Activated T-cell treated with anti-CD3 and anti-CD28 coated beads, Interleukin-2, amount 50 U/mL, for 1 hour (primary cell): ENCODE results near the gene TLR3.

Experiments used
- DNase-seq: peaks from one replicate; pipeline ENCODE4 v3.0.0-alpha.2; 2020

Gene TLR3

DNA sequence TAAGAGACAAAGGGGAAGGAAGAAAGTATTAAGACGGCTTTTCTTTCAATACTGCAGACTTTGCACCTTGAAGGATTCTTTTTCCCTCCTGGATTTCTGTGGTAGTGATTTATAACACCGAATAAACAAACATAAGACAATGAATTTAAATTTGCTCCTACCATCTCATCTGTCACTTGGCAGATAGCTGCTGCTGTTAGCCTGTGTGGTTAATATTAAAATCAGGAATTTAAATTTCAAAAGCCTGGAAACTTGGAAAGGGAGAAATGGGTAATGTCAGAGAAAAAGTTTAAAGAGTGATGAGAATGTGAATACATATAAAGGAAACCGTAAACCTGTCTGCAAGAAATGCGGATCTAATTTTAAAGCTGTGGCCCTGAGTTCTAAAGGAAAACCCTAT is 39.0 kb downstream of the TLR3 start:
- no peak for DNase-seq

DNA sequence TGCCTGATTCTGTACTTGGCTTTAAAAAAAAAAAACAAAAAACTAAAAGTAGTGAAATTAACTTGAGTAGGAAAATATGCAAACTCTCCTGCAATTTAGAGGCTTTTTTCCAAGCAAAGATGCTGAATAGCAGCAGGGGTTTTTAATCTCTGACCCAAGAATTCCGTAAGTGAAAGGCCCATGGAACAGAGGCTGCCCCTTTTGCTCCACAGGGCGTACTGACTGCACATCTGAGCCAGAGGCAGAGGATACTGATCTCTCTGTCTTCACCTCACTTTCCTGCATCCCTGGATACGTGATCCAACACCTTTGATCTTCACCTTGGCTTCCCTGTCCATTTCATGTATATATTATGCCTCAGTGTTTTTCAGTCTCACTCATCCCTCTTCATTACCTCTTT is 39.4 kb downstream of the TLR3 start:
- DNase-seq = no peak

DNA sequence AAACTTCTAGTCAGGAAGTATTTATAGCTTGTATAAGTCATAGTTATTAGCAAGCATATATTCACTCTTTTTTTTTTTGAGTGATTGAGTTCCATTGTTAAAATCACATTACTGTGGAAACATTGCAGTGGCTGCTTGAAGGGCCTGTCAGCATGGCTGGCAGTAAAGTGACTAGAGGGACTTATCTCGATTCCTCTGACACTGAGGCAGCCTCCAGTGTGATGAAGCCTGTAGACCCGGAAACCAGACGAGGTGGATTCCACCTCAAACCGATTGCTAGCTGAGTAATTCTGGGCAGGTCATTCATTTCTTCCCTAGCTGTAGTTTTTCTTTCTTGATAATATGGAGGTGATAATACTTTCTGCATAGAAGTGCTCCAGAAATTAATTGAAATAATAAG is 40.3 kb downstream of the TLR3 start:
- no peak for DNase-seq

DNA sequence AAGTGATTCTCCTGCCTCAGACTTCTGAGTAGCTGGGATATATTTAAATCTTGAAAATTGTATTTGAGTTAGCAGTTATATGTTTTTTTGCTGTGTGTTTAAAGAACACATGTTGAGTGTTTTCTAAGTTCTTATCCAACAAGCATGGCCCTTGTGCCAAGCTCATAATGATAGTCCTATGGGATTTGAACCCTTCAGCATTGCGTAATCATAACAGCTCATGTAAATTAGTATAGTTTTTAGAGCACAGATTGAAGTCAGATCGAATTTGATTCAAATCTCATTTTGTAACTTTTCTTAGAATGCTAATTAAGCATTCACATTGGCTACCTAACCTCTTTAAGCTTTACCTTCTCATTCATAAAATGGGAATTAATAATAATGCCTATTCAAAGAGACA is 47.7 kb downstream of the TLR3 start:
- DNase-seq = no peak

DNA sequence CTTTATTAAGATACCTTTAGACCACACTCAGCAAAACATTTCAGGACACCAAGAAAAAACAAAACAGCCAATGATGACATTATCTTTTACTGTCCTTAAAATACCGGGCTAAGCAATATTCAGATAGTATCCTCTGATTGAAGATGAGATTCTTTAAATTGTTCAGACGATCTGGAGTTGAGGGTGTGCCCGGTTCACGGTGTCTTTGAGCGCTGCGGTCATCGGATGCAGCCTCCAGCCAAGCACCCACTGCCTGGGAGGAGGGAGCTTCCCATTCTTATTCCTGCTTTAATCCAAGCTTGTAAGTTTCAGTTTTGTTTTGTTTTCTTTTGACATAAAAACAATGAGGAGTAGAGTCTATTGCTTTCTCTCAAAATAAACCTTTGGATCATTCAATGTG is 49.6 kb downstream of the TLR3 start:
- no peak for DNase-seq

DNA sequence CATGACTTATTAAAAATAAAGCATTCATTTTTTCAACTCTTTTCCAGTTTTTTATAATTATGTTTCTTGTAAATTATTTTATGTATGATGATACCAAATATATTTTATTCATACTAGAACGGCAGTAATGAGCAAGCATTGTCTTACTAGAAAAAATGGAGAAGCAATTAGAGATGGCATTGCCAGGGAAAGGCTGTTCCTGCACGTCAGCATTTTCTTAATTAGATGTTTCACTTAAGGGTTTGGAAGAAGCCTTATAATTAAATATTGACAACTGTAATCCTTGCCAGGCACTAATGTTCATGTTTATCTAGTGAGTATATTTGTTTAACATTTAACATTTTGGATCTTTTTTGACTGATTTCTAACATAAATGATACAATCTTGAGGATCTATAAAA is 52.1 kb downstream of the TLR3 start:
- DNase-seq = no peak

DNA sequence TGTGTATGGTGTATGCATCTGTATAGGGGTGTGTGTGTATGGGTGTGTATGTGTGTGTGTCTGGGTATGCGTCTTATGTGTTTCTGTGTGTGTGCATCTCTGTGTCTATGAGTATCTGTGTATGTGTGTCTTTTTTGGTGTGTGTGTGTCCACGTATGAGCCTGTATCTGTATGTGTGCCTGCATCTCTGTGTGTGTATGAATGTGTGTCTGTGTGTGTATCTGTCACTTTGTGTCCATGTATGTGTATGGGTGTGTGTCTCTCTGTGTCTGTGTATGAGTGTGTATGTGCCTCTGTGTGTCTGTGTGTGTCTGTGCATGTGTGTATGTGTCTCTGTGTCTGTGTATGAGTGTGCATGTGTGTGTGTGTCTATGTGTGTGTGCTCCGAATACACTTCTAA is 59.9 kb downstream of the TLR3 start:
- DNase-seq = no peak

DNA sequence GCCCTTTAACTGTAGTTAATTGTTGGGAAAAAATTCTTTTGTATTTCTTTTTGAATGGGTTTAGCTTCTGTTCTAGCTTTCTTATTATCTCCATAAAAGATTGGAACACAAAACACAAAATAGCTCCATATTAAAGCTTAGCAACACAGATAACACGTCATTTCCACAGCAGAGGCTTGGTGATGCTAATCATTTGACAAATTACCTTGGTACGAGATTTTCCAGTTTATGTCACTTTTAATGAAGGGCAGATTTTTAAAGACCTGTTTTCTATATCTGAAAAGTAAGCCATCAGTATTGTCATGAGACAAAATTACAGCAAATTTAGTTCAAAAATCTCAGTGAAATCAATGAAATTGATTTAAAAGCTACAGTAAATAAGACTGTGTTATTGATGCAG is 63.0 kb downstream of the TLR3 start:
- no peak for DNase-seq

DNA sequence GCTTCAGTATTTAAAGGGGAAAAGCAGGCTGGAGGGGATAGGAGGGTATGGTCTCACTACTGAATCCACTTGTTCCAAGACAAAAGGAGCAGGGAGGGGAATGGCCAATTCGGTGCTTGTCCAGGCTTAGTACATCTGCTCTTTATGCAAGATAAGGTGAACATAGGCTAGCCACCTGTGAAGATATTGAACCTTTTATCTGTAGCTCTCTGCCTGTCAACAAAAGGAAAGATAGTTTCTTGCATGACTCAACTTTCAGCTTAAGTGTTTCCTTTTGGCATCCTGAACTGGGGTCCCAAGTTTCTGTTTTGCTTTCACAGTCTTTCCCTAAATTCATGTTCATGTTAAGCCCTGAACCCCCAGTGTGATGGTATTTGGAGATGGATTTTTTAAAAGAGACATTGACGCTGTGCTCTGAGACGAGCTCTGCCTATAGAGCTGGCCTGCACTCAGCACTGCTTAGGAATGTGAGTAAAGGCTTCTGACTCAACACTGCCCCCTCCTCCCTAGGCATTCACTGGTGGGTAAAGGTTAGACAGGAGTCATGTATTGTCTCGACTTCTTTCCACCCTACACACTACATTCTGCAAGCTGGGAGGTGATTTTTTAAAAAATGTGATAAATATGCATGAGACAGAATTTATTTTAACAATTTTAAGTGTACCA is 63.8 kb downstream of the TLR3 start:
- DNase-seq = no peak

DNA sequence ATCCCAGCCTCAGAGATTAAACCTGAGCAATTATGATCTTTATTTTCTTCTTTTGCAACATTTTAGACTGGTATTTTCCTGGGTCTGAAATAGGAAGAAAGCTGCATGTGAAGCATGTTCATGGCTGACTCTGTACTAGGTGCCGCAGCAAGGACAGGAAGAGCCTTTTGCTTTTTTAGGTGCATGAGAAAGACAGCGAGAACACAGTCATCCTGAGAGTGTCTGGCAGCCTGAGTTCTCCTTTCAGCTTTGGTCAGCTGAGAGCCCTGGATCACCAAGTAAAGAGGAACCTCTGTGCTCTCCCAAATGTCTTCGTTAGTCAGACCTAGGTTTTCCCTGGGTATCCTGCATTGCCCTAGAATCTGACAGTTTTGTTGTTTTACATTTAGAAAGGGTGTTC is 65.3 kb downstream of the TLR3 start:
- no peak for DNase-seq

DNA sequence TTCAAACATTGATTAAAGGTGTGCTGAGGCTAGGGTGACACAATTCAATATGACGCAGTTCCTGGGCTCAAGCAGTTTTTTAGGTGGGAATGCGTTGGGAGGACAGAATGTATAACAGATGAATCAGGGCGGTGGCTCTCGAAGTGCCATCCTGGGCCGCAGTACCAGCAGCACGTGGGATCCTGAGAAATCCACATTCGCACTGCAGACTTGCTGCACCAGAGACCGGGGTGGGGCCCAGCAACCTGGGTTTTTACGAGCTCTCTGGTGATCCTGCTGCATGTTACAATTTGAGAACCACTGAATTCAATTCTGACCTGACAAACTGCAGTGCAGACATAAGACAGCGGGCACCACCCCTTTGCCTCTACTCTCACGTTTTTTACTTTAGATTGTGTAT is 65.9 kb downstream of the TLR3 start:
- no peak for DNase-seq

DNA sequence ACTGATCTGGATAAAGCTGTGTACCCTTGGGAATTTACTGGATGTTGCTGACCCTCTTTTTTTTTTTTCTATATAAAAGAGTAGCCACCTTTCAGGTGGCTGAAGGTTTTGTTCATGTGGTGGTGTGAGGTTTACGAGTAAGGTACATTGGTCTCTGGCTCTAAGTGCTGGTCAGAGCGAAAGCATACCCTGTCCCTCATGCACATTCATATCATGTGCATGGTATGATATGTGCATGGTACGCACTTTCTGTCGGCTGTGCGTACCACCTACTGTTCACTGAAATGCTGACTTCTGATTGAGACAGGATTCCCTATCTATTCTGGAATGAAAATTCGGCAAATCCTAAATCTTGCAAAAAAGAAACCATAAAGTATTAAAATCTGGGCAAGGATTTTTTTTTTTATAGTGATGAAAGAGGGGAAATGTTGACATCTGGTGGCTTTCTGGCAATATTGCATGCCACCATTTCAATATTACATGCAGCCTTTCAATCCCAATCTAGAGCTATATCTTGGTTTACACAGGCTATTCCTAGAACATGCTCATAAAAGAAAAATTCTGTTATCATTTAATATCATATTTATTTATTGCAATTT is 68.3 kb downstream of the TLR3 start:
- DNase-seq = no peak
